AG10803 (cell line): ENCODE results near the gene HS3ST4.

ENCODE experiments used
- DNase-seq: peaks from one replicate; pipeline ENCODE4 v3.0.0; 2010; ENCODE audit warnings: low read depth
- H3K4me3 ChIP-seq: 2 replicates; pipeline ENCODE4 v1.5.1; 2011; ENCODE audit warnings: mild to moderate bottlenecking, low read length, control low read depth
- TF ChIP-seq, protein P1 (sequence below): conservative IDR thresholded peaks from 2 replicates; pipeline ENCODE4 v1.5.1; 2011; ENCODE audit warnings: mild to moderate bottlenecking, low read length, control low read depth, inconsistent platforms

HS3ST4 gene

GRCh38 chr16:26161461-26162180, 469.9 kb downstream of the HS3ST4 start:
- no peak overlapping the region for H3K4me3 ChIP-seq
- TF ChIP-seq, protein P1, sequence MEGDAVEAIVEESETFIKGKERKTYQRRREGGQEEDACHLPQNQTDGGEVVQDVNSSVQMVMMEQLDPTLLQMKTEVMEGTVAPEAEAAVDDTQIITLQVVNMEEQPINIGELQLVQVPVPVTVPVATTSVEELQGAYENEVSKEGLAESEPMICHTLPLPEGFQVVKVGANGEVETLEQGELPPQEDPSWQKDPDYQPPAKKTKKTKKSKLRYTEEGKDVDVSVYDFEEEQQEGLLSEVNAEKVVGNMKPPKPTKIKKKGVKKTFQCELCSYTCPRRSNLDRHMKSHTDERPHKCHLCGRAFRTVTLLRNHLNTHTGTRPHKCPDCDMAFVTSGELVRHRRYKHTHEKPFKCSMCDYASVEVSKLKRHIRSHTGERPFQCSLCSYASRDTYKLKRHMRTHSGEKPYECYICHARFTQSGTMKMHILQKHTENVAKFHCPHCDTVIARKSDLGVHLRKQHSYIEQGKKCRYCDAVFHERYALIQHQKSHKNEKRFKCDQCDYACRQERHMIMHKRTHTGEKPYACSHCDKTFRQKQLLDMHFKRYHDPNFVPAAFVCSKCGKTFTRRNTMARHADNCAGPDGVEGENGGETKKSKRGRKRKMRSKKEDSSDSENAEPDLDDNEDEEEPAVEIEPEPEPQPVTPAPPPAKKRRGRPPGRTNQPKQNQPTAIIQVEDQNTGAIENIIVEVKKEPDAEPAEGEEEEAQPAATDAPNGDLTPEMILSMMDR: no peak
- DNase-seq: no peak

DNA sequence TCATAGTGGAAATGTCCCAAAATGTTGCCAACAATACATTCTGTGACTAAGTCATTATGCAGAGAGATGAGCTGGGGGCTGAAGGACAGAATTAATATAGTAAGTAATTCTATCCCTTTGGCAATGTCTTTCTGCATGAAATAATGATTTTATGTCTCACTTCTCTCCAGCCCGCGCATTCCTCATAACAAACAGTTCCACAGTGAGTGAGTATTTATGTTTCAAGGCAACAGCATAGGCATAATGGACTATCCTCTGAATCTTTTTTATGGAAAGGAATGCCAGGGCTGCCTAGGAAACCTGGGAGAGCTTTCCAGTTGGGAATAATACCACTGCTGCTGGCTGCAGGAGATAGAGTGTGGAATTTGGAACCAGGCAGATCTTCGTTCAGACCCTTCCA, 477.7 kb downstream of the HS3ST4 start:
- H3K4me3 ChIP-seq: no peak overlapping the region
- DNase-seq: no peak
- TF ChIP-seq, protein P1: no peak

GRCh38 chr16:26175944-26176343, 484.2 kb downstream of the HS3ST4 start:
- TF ChIP-seq, protein P1: no peak
- no peak overlapping the region for H3K4me3 ChIP-seq
- DNase-seq: no peak

DNA sequence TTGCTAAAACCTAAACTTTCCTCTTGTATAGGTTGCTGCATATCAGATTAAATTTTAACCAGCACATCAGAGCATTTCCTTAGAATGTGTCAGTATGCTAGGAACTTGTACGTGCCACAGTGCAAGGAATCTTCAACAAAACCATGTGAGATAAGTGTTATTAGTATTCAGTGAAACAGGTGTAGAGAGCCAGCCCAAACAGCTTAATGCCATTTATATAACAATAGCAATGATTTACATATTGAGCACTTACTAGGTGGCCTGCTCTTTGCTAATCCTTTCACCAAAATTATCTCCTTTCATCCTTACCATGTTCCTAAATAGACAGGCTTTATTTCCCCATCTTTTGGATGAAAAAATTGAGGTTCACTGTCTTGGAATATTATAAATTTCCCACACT, 485.7 kb downstream of the HS3ST4 start:
- no peak for DNase-seq
- H3K4me3 ChIP-seq: no peak overlapping the region
- TF ChIP-seq, protein P1: no peak

GRCh38 chr16:26178298-26178697, 486.5 kb downstream of the HS3ST4 start:
- DNase-seq: no peak
- TF ChIP-seq, protein P1: no peak
- no peak overlapping the region for H3K4me3 ChIP-seq

GRCh38 chr16:26186091-26186615, 494.4 kb downstream of the HS3ST4 start:
- no peak overlapping the region for H3K4me3 ChIP-seq
- DNase-seq: no peak
- TF ChIP-seq, protein P1: no peak
